ENCODE results near the gene P2RY8. TPM values are rescaled to one million over a fixed set of nuclear protein-coding genes. Genes with fewer than 3 reads are reported as not detected.

Gene P2RY8
- total RNA-seq, 1 experiment from 2014 or later = 0.37 TPM

DNA sequence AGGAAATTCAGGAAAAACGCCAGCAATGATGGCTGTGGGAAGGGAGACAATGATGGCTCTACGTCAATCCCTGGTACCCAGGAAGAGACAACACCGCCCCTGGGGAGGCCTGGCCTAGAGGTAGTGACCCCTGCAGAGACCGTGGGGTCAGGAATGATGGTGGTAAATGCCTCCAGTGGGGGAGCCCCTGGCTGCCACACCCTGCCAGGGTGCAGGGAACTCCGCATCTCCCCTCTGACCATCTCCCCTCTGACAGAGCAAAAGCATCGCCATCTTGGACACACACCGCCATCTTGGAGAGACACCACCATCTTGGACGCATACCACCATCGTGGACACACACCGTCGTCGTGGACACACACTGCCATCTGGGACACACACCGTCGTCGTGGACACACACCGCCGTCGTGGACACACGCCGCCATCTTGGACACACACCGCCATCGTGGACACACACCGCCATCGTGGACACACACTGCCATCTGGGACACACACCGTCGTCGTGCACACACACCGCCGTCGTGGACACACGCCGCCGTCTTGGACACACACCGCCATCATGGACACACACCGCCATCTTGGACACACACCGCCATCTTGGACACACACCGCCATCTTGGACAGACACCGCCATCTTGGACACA, 94.1 kb downstream of the P2RY8 start:
- Mint-ChIP-seq H3K9me3 (peaks cover 33% of the 10 kb centered on the region), H3K4me3 (no peak overlapping the region), H3K4me1 (no peaks in the 10 kb centered on the region), H3K36me3 (peaks cover 66% of the 10 kb centered on the region), H3K27me3 (ENCODE audit: low read depth) (no peaks in the 10 kb centered on the region), H3K27ac (no peak overlapping the region)
- ChIA-PET CTCF (no interaction called here), POLR2A (no interaction called here)
- TF ChIP-seq ZNF263 (CRISPR knock-in tag; IDR thresholded peaks at IDR 0.05; ENCODE audit: low read depth) = no peak
- TF ChIP-seq SMAD3 (CRISPR knock-in tag; IDR thresholded peaks at IDR 0.05; ENCODE audit: borderline replicate concordance) = no peak
- no peak for TF ChIP-seq NR2C2 (CRISPR knock-in tag; IDR thresholded peaks at IDR 0.05)
- TF ChIP-seq RELA (CRISPR knock-in tag; IDR thresholded peaks at IDR 0.05; ENCODE audit: borderline replicate concordance) = no peak
- TF ChIP-seq, protein P1, sequence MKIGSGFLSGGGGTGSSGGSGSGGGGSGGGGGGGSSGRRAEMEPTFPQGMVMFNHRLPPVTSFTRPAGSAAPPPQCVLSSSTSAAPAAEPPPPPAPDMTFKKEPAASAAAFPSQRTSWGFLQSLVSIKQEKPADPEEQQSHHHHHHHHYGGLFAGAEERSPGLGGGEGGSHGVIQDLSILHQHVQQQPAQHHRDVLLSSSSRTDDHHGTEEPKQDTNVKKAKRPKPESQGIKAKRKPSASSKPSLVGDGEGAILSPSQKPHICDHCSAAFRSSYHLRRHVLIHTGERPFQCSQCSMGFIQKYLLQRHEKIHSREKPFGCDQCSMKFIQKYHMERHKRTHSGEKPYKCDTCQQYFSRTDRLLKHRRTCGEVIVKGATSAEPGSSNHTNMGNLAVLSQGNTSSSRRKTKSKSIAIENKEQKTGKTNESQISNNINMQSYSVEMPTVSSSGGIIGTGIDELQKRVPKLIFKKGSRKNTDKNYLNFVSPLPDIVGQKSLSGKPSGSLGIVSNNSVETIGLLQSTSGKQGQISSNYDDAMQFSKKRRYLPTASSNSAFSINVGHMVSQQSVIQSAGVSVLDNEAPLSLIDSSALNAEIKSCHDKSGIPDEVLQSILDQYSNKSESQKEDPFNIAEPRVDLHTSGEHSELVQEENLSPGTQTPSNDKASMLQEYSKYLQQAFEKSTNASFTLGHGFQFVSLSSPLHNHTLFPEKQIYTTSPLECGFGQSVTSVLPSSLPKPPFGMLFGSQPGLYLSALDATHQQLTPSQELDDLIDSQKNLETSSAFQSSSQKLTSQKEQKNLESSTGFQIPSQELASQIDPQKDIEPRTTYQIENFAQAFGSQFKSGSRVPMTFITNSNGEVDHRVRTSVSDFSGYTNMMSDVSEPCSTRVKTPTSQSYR (CRISPR knock-in tag; IDR thresholded peaks at IDR 0.05) = no peak
- TF ChIP-seq RORB (CRISPR knock-in tag; IDR thresholded peaks at IDR 0.05) = no peak
- TF ChIP-seq ELF4 (CRISPR knock-in tag; IDR thresholded peaks at IDR 0.05; ENCODE audit: low read depth) = no peak
- no peak for TF ChIP-seq NFYB (CRISPR knock-in tag; conservative IDR thresholded peaks at IDR 0.05; ENCODE audit: low read depth)
- TF ChIP-seq, protein P2, sequence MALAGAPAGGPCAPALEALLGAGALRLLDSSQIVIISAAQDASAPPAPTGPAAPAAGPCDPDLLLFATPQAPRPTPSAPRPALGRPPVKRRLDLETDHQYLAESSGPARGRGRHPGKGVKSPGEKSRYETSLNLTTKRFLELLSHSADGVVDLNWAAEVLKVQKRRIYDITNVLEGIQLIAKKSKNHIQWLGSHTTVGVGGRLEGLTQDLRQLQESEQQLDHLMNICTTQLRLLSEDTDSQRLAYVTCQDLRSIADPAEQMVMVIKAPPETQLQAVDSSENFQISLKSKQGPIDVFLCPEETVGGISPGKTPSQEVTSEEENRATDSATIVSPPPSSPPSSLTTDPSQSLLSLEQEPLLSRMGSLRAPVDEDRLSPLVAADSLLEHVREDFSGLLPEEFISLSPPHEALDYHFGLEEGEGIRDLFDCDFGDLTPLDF (CRISPR knock-in tag; IDR thresholded peaks at IDR 0.05) = no peak
- TF ChIP-seq, protein P3, sequence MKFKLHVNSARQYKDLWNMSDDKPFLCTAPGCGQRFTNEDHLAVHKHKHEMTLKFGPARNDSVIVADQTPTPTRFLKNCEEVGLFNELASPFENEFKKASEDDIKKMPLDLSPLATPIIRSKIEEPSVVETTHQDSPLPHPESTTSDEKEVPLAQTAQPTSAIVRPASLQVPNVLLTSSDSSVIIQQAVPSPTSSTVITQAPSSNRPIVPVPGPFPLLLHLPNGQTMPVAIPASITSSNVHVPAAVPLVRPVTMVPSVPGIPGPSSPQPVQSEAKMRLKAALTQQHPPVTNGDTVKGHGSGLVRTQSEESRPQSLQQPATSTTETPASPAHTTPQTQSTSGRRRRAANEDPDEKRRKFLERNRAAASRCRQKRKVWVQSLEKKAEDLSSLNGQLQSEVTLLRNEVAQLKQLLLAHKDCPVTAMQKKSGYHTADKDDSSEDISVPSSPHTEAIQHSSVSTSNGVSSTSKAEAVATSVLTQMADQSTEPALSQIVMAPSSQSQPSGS (CRISPR knock-in tag; IDR thresholded peaks at IDR 0.05; ENCODE audit: borderline replicate concordance, low read depth) = no peak
- TF ChIP-seq, protein P4, sequence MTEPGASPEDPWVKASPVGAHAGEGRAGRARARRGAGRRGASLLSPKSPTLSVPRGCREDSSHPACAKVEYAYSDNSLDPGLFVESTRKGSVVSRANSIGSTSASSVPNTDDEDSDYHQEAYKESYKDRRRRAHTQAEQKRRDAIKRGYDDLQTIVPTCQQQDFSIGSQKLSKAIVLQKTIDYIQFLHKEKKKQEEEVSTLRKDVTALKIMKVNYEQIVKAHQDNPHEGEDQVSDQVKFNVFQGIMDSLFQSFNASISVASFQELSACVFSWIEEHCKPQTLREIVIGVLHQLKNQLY (CRISPR knock-in tag; IDR thresholded peaks at IDR 0.05) = no peak
- TF ChIP-seq SMAD4 (CRISPR knock-in tag; IDR thresholded peaks at IDR 0.05) = no peak
- TF ChIP-seq MXD4 (CRISPR knock-in tag; IDR thresholded peaks at IDR 0.05; ENCODE audit: borderline replicate concordance) = no peak
- TF ChIP-seq ZNF317 (CRISPR knock-in tag; IDR thresholded peaks at IDR 0.05; ENCODE audit: borderline replicate concordance, low read depth) = no peak
- no peak for TF ChIP-seq TEAD1 (CRISPR knock-in tag; IDR thresholded peaks at IDR 0.05)
- no peak for TF ChIP-seq ESRRA (CRISPR knock-in tag; IDR thresholded peaks at IDR 0.05; ENCODE audit: borderline replicate concordance)
- TF ChIP-seq GRHL2 (CRISPR knock-in tag; IDR thresholded peaks at IDR 0.05; ENCODE audit: insufficient replicate concordance, severe bottlenecking) = no peak
- no peak for TF ChIP-seq ZBTB21 (CRISPR knock-in tag; IDR thresholded peaks at IDR 0.05; ENCODE audit: borderline replicate concordance)
- DNase-seq (ENCODE audit: low spot score) = peak; percentile 5
- no peak for ATAC-seq

DNA sequence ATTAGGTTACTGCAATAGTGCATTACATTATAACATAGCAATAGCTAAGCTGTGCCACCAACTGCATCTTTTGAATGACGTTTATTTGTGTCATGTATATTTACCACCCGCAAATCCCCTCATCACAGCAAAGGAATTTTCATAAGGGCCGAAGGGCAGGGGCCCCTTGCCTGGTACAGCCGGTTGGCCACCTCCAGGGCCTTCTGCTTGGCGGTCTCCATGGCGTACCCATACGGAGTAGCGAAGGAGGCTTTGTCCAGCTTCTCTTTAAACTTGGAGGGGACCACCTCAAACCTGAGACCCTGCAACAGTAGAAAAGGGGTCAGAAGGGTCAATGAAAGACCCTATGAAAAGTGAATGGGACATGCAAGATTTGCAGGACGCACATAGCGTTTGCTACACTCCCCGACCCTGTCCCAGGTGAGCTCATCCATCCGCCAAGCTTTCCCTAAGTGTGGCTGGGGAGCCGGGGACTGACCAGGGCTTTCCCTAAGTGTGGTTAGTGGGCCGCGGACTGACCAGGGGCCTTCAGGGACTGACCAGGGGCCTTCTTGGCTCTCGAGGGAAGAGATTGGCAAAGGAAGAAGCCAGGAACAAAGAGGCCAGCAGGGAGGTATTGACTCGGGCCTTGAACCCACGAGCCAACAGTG, 94.8 kb downstream of the P2RY8 start:
- H3K27me3 Mint-ChIP-seq (ENCODE audit: low read depth) = no peaks in the 10 kb centered on the region
- DNase-seq (ENCODE audit: low spot score) (peak; percentile 2), ATAC-seq (no peak)
- no peak overlapping the region for H3K27ac Mint-ChIP-seq
- H3K4me3 Mint-ChIP-seq = no peak overlapping the region
- CTCF ChIA-PET = no interaction called here
- no peaks in the 10 kb centered on the region for H3K4me1 Mint-ChIP-seq
- POLR2A ChIA-PET = no interaction called here
- peaks cover 66% of the 10 kb centered on the region for H3K36me3 Mint-ChIP-seq
- TF ChIP-seq ZNF416 (CRISPR knock-in tag; IDR thresholded peaks at IDR 0.05) (no peak), TEAD4 (CRISPR knock-in tag; IDR thresholded peaks at IDR 0.05) (no peak), NFYB (CRISPR knock-in tag; conservative IDR thresholded peaks at IDR 0.05; ENCODE audit: low read depth) (no peak), GTF2I (CRISPR knock-in tag; conservative IDR thresholded peaks at IDR 0.05) (no peak), EMX1 (CRISPR knock-in tag; IDR thresholded peaks at IDR 0.05) (no peak), RORB (CRISPR knock-in tag; IDR thresholded peaks at IDR 0.05) (no peak), JAZF1 (CRISPR knock-in tag; IDR thresholded peaks at IDR 0.05) (no peak), IRF2 (CRISPR knock-in tag; IDR thresholded peaks at IDR 0.05; ENCODE audit: borderline replicate concordance, low read depth) (no peak)
- TF ChIP-seq, protein P2 (CRISPR knock-in tag; IDR thresholded peaks at IDR 0.05) = no peak
- peaks cover 29% of the 10 kb centered on the region for H3K9me3 Mint-ChIP-seq
